Gastroesophageal sphincter (tissue), 3 donors: Measurements from ENCODE around the gene ATRIP.

Experiments
- EP300 ChIP-seq: sonication (generic); formaldehyde crosslinking; IDR thresholded peaks from one replicate; pipeline ENCODE4 v1.6.1; 2017; ENCODE audit warnings: antibody characterized with exemption, mild to moderate bottlenecking
- POLR2A ChIP-seq, 2 donors: fragments of 450-650 bp; IDR thresholded peaks; one replicate each; pipeline ENCODE4 v1.6.1; 2017; ENCODE audit warnings: antibody characterized with exemption in 2 of 2, mild to moderate bottlenecking in 2 of 2, moderate library complexity in 1 of 2
- POLR2AphosphoS5 ChIP-seq: sonication (generic); formaldehyde crosslinking; IDR thresholded peaks from one replicate; pipeline ENCODE4 v1.6.1; 2017; ENCODE audit warnings: antibody characterized with exemption
- TF ChIP-seq, protein P1 (sequence below), 4 experiments: fragments of 200-600 bp in 2 of 4; fragments of 450-650 bp in 2 of 4; sonication (generic) in 1 of 4; IDR thresholded peaks; one replicate each; pipeline ENCODE4 v1.5.1; 2017 to 2019; ENCODE audit warnings: antibody characterized with exemption in 4 of 4, mild to moderate bottlenecking in 2 of 4, moderate library complexity in 2 of 4

DNA sequence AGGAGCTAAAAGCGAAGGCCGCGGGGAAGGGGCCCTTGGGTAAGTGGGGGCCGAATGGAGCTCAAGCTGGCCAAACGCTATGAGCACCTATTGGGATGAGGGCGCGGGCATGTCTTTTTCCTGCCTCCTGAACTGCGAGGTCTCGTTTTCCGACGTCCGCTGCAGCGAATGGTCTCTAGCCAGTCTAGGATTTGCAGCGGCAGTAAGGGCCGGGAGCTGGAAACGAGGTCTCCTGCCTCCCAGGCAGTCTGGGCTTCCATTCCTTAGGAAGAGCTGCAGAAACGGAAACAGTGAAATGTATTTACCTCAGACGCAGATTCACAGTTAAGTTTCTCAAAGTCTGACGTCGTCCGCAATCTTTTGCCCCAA is 6.0 kb upstream of the ATRIP start:
- TF ChIP-seq POLR2AphosphoS5 (no peak), POLR2A (IDR thresholded peaks at IDR 0.05) (no peak), EP300 (no peak)
- TF ChIP-seq, protein P1, sequence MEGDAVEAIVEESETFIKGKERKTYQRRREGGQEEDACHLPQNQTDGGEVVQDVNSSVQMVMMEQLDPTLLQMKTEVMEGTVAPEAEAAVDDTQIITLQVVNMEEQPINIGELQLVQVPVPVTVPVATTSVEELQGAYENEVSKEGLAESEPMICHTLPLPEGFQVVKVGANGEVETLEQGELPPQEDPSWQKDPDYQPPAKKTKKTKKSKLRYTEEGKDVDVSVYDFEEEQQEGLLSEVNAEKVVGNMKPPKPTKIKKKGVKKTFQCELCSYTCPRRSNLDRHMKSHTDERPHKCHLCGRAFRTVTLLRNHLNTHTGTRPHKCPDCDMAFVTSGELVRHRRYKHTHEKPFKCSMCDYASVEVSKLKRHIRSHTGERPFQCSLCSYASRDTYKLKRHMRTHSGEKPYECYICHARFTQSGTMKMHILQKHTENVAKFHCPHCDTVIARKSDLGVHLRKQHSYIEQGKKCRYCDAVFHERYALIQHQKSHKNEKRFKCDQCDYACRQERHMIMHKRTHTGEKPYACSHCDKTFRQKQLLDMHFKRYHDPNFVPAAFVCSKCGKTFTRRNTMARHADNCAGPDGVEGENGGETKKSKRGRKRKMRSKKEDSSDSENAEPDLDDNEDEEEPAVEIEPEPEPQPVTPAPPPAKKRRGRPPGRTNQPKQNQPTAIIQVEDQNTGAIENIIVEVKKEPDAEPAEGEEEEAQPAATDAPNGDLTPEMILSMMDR (IDR thresholded peaks at IDR 0.05) = no peak
